ENCODE measurements around the gene PPP1R18. TPM values are rescaled to one million over a fixed set of nuclear protein-coding genes. Genes with fewer than 3 reads are reported as not detected.
"Not testable (repeated sequence)": the region's sequence is repeated elsewhere in the genome, so short reads cannot be mapped to it uniquely, and the experiment has no call there.

The PPP1R18 gene
- polyA plus RNA-seq, 3 donors from 2014 or later = 178 to 308 (median 245) TPM

DNA sequence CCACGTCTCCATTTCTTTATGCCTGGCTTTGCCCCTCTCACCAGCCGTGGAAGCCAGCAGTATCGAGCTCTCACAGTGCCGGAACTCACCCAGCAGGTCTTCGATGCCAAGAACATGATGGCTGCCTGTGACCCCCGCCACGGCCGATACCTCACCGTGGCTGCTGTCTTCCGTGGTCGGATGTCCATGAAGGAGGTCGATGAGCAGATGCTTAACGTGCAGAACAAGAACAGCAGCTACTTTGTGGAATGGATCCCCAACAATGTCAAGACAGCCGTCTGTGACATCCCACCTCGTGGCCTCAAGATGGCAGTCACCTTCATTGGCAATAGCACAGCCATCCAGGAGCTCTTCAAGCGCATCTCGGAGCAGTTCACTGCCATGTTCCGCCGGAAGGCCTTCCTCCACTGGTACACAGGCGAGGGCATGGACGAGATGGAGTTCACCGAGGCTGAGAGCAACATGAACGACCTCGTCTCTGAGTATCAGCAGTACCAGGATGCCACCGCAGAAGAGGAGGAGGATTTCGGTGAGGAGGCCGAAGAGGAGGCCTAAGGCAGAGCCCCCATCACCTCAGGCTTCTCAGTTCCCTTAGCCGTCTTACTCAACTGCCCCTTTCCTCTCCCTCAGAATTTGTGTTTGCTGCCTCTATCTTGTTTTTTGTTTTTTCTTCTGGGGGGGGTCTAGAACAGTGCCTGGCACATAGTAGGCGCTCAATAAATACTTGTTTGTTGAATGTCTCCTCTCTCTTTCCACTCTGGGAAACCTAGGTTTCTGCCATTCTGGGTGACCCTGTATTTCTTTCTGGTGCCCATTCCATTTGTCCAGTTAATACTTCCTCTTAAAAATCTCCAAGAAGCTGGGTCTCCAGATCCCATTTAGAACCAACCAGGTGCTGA lies 37.6 kb upstream of the PPP1R18 start:
- H3K36me3 Mint-ChIP-seq = peaks cover 4 to 33% (median 23%) of the 10 kb centered on the region in 3 donors
- peaks cover 43 to 54% of the 10 kb centered on the region in 2 donors for H3K4me1 Mint-ChIP-seq

DNA sequence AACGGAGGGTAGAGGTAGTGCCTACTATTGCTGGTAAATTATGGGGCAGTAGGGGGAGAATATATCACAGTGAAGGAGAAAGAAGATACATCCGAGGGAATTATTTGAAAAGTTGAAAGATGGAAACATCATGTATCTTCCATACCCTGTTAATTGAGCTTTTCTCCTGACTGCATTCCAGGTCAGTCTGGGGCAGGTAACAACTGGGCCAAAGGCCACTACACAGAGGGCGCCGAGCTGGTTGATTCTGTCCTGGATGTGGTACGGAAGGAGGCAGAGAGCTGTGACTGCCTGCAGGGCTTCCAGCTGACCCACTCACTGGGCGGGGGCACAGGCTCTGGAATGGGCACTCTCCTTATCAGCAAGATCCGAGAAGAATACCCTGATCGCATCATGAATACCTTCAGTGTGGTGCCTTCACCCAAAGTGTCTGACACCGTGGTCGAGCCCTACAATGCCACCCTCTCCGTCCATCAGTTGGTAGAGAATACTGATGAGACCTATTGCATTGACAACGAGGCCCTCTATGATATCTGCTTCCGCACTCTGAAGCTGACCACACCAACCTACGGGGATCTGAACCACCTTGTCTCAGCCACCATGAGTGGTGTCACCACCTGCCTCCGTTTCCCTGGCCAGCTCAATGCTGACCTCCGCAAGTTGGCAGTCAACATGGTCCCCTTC lies 36.9 kb upstream of the PPP1R18 start:
- H3K4me1 Mint-ChIP-seq = peaks cover 47 to 55% of the 10 kb centered on the region in 2 donors
- peak overlapping the region; percentile 93 to 97 (median 96) for H3K27ac Mint-ChIP-seq
- peak overlapping the region in 4 of 5 donors; percentile 1 to 100 (median 96) for H3K4me3 Mint-ChIP-seq
- not testable (repeated sequence) for DNase-seq, H3K9me3 Mint-ChIP-seq
- peaks cover 21 to 27% (median 24%) of the 10 kb centered on the region in 3 donors for H3K27me3 Mint-ChIP-seq (ENCODE audit: low read depth in 3 of 3)
- H3K36me3 Mint-ChIP-seq = peaks cover 4 to 31% (median 23%) of the 10 kb centered on the region in 3 donors

More for the DNA sequence above, 37.6 kb upstream of the PPP1R18 start:
- peaks cover 21 to 27% (median 24%) of the 10 kb centered on the region in 3 donors for H3K27me3 Mint-ChIP-seq (ENCODE audit: low read depth in 3 of 3)
- H3K4me3 Mint-ChIP-seq = peak overlapping the region in 3 of 5 donors; percentile 1 to 20 (median 14)
- DNase-seq, H3K9me3 Mint-ChIP-seq: not testable (repeated sequence)
- H3K27ac Mint-ChIP-seq = peak overlapping the region; percentile 59 to 97 (median 94)

DNA sequence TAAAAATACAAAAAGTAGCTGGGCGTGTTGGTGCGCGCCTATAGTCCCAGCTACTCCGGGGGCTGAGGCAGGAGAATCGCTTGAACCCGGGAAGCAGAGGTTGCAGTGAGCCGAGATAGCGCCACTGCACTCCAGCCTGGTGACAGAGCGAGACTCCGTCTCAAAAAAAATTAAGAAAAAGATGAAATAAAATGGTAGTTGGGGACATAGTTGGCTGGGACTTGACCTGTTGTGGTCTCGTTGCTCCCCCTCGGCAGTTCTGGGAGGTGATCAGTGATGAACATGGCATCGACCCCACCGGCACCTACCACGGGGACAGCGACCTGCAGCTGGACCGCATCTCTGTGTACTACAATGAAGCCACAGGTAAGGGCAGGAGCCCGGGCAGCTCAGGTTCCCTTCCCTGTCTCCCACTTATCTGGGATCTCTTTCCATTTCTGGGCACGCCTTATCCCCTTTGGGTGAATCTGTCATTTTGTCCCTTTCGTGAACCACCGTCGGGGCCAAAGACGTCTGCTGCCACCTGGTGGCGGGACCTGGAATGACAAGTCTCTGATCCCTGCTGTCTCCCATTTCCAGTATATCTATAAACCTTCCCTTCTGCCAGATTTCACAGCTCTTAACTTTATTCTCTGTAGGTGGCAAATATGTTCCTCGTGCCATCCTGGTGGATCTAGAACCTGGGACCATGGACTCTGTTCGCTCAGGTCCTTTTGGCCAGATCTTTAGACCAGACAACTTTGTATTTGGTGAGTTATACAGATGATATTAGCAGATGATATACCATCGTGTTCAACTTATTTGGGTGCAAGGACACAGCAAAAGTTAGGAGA lies 36.1 kb upstream of the PPP1R18 start:
- Mint-ChIP-seq H3K27me3 (ENCODE audit: low read depth in 3 of 3) (peaks cover 23 to 29% (median 26%) of the 10 kb centered on the region in 3 donors), H3K4me1 (peaks cover 50 to 59% of the 10 kb centered on the region in 2 donors), H3K4me3 (peak overlapping the region; percentile 94 to 100 (median 97)), H3K9me3 (no peaks in the 10 kb centered on the region), H3K27ac (peak overlapping the region; percentile 93 to 97 (median 96)), H3K36me3 (peaks cover 4 to 27% (median 23%) of the 10 kb centered on the region in 3 donors)
- peak; percentile 79 to 84 (median 81) for DNase-seq

DNA sequence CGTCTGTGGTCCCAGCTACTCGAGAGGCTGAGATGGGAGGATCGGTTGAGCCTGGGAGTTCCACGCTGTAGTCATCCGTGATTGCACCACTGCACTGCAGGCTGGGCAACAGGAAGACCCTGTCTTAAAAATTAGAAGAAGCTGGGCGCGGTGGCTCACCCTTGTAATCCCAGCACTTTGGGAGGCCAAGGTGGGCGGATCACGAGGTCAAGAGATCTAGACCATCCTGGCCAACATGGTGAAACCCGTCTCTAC lies 35.5 kb upstream of the PPP1R18 start:
- Mint-ChIP-seq H3K36me3 (peaks cover 4 to 27% (median 23%) of the 10 kb centered on the region in 3 donors), H3K4me3 (peak overlapping the region; percentile 94 to 100 (median 97)), H3K27ac (peak overlapping the region; percentile 93 to 97 (median 96)), H3K4me1 (peaks cover 54 to 64% of the 10 kb centered on the region in 2 donors), H3K27me3 (ENCODE audit: low read depth in 3 of 3) (peaks cover 28 to 34% (median 30%) of the 10 kb centered on the region in 3 donors)
- H3K9me3 Mint-ChIP-seq, DNase-seq: not testable (repeated sequence)

DNA sequence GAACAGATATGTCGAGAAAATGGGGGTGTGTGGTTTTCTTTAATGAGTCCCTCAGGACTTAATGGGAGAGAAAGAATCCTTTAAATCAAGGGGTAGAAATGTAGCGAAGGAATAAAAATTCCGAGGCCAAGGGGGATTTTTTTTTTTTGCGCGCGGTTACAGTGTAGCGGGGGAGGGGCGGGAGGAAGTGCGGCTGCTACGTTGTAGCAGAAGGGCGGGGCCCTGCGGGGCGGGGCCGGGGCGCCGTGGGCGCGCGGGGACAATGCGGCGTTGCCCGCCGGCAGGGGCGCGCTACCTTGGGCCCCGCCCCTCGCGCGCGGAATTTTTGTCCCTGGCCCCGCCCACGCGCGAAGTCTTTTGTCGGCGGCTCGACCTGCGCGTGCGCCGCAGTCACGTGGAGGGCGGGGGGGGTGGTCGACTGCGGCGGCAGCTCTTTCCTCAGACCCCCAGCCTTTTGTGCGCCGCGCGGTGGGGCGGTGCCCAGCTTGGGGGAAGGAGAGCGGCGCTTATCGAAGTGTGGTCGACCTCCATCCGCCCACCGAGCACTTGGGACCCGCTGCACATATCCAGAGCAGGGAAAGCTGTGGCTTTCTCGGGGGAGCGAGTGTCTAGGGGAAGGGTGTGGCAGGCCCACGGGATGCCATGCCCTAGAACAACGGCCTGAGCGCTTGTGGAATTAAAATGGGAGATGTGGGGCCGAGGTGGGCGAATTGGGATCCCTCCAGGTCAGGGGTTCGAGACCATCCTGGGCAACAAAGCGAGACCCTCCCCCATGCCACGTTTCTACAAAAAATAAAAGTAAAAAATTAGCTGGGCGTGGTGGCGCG lies 35.0 kb upstream of the PPP1R18 start:
- no peaks in the 10 kb centered on the region for H3K9me3 Mint-ChIP-seq
- H3K4me3 Mint-ChIP-seq = peak overlapping the region; percentile 94 to 100 (median 97)
- peak overlapping the region; percentile 95 to 99 (median 96) for H3K27ac Mint-ChIP-seq
- peaks cover 60 to 70% of the 10 kb centered on the region in 2 donors for H3K4me1 Mint-ChIP-seq
- DNase-seq = peak; percentile 94 to 96 (median 96)
- H3K36me3 Mint-ChIP-seq = peaks cover 6 to 27% (median 23%) of the 10 kb centered on the region in 3 donors
- H3K27me3 Mint-ChIP-seq (ENCODE audit: low read depth in 3 of 3) = peaks cover 30 to 36% (median 32%) of the 10 kb centered on the region in 3 donors

GRCh38 chr6:30720738-30721197 lies 34.3 kb upstream of the PPP1R18 start:
- DNase-seq = peak; percentile 46 to 63 (median 61)
- no peaks in the 10 kb centered on the region for H3K9me3 Mint-ChIP-seq
- peaks cover 30 to 36% (median 32%) of the 10 kb centered on the region in 3 donors for H3K27me3 Mint-ChIP-seq (ENCODE audit: low read depth in 3 of 3)
- H3K27ac Mint-ChIP-seq = peak overlapping the region; percentile 95 to 99 (median 96)
- peaks cover 7 to 27% (median 23%) of the 10 kb centered on the region in 3 donors for H3K36me3 Mint-ChIP-seq
- H3K4me1 Mint-ChIP-seq = peaks cover 63 to 76% of the 10 kb centered on the region in 2 donors
- peak overlapping the region; percentile 94 to 100 (median 97) for H3K4me3 Mint-ChIP-seq

DNA sequence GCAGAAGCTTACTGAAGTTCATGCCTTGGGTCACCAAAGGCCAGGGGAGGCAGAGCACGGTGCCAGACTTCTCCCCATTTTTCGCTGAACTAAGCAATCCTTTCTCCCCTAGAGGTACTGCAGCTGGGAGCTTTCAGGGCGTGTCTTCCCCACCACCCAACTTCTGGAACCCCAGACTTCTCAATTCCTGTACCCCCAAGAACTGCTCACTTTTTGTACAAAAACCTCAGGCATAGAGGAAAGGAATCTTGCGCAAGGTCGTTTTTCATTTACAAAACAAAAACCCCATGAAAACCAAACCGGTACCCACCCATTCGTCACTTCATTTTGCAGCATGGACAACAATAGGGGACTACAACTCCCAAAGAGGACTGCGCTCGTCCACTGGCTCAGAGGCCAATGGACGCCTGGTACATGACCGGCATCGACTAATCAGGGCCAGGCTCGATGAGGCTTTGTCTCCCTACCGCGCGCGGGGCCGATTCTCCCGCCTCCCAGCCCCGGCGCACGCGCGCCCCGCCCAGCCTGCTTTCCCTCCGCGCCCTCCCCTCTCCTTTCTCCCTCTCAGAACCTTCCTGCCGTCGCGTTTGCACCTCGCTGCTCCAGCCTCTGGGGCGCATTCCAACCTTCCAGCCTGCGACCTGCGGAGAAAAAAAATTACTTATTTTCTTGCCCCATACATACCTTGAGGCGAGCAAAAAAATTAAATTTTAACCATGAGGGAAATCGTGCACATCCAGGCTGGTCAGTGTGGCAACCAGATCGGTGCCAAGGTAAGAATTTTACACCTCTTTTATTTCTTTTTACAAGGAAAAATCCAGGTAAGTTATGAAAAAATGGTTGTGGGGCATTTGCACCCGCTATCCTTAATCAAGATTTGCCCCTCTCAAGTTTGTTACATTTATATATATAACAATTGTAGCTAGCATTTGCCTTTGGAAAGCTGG lies 33.6 kb upstream of the PPP1R18 start, which contains the start of gene TUBB:
Gene TUBB (plus strand): TSS at position 562 of the 947 bp plus-strand sequence. CDS start 155 bp downstream, at position 717.
- peaks cover 7 to 25% (median 21%) of the 10 kb centered on the region in 3 donors for H3K36me3 Mint-ChIP-seq
- H3K27ac Mint-ChIP-seq = peak within 1 kb of the TSS; percentile 95 to 99 (median 96)
- peaks cover 30 to 36% (median 32%) of the 10 kb centered on the region in 3 donors for H3K27me3 Mint-ChIP-seq (ENCODE audit: low read depth in 3 of 3)
- peaks cover 61 to 75% of the 10 kb centered on the region in 2 donors for H3K4me1 Mint-ChIP-seq
- no peaks in the 10 kb centered on the region for H3K9me3 Mint-ChIP-seq
- DNase-seq = peak; percentile 91 to 93 (median 93)
- peak within 1 kb of the TSS; percentile 94 to 100 (median 97) for H3K4me3 Mint-ChIP-seq

DNA sequence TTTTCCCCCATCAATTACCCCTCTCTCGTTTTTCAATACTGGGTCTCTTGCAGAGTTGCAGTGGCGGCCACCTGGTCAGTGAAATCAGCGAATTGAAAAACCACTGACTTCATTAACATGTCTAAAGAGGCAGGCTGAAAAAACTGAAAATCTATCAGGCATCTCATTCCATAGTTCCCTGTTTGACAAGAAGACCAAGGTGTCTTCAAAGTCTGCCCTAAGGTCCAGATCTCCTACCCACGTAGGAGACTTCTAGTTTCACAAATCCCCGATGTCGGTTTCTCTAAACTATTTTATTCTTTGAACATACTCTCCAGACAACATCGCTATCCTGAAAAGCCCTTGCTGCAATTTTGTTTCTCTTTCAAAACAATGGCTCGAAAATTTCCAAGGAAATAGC lies 32.9 kb upstream of the PPP1R18 start:
- no peaks in the 10 kb centered on the region for H3K9me3 Mint-ChIP-seq
- peaks cover 30 to 36% (median 32%) of the 10 kb centered on the region in 3 donors for H3K27me3 Mint-ChIP-seq (ENCODE audit: low read depth in 3 of 3)
- no peak for DNase-seq
- H3K36me3 Mint-ChIP-seq = peaks cover 7 to 26% (median 20%) of the 10 kb centered on the region in 3 donors
- H3K4me3 Mint-ChIP-seq = peak overlapping the region; percentile 94 to 100 (median 97)
- H3K4me1 Mint-ChIP-seq = peaks cover 58 to 73% of the 10 kb centered on the region in 2 donors
- H3K27ac Mint-ChIP-seq = peak overlapping the region; percentile 95 to 99 (median 96)

GRCh38 chr6:30717845-30718720 lies 31.6 kb upstream of the PPP1R18 start:
- peaks cover 58 to 68% of the 10 kb centered on the region in 2 donors for H3K4me1 Mint-ChIP-seq
- peak overlapping the region; percentile 92 to 99 (median 99) for H3K4me3 Mint-ChIP-seq
- peaks cover 28 to 36% (median 32%) of the 10 kb centered on the region in 3 donors for H3K27me3 Mint-ChIP-seq (ENCODE audit: low read depth in 3 of 3)
- peaks cover 3 to 18% (median 12%) of the 10 kb centered on the region in 3 donors for H3K36me3 Mint-ChIP-seq
- H3K9me3 Mint-ChIP-seq, DNase-seq: not testable (repeated sequence)
- peak overlapping the region; percentile 93 to 100 (median 100) for H3K27ac Mint-ChIP-seq

GRCh38 chr6:30717129-30717844 lies 30.8 kb upstream of the PPP1R18 start, which contains the start of gene MDC1:
Gene MDC1 (minus strand): TSS chr6:30717281. CDS start chr6:30715175, 2,106 bp downstream.
- H3K9me3 Mint-ChIP-seq = no peaks in the 10 kb centered on the region
- H3K27me3 Mint-ChIP-seq (ENCODE audit: low read depth in 3 of 3) = peaks cover 24 to 29% (median 27%) of the 10 kb centered on the region in 3 donors
- peak within 1 kb of the TSS; percentile 96 to 100 (median 100) for H3K27ac Mint-ChIP-seq
- peaks cover 58 to 68% of the 10 kb centered on the region in 2 donors for H3K4me1 Mint-ChIP-seq
- DNase-seq = peak; percentile 99 to 100 (median 100)
- peak within 1 kb of the TSS; percentile 92 to 99 (median 99) for H3K4me3 Mint-ChIP-seq
- peaks cover 5 to 18% (median 6%) of the 10 kb centered on the region in 3 donors for H3K36me3 Mint-ChIP-seq

Measured in immature natural killer cell (primary cell).